IMR-90 (cell line): Measurements from ENCODE around the gene CHP2.

ENCODE experiments used
- CTCF ChIP-seq: conservative IDR thresholded peaks from 2 replicates; pipeline ENCODE4 v1.5.1; 2012; ENCODE audit warnings: mild to moderate bottlenecking, low read depth, low read length, improper control_type of control experiment
- POLR2A ChIP-seq: IDR thresholded peaks from 2 replicates; pipeline ENCODE4 v1.6.1; 2012; ENCODE audit warnings: mild to moderate bottlenecking, low read depth, low read length

DNA sequence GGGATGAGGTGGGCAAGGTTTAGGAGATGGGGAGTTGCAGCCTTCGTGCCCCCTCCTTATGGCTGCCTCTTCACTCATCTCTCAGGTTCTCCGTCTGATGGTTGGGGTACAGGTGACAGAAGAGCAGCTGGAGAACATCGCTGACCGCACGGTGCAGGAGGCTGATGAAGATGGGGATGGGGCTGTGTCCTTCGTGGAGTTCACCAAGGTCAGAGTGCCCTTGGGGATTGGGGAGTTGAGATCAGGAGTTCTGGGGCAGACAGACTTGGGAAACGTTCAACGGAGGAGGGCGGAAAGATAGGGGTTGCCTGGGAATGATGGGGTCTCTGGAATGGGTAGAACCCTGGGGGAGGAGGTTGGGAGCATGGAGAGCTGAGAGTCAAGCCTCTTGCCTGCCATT, 2.3 kb downstream of the CHP2 start:
- TF ChIP-seq CTCF = no peak
- no peak for TF ChIP-seq POLR2A
